ENCODE measurements around the gene PDCD1.

PDCD1 gene

GRCh38 chr2:241859017-241859435 lies 332 bp upstream of the PDCD1 start:
- Histone ChIP-seq H3K79me2 (ENCODE audit: insufficient read depth, low read length) (no peaks in the 10 kb centered on the region), H4K20me1 (ENCODE audit: insufficient read depth, low read length, poor library complexity, severe bottlenecking) (no peaks in the 10 kb centered on the region), H3K4me3 (ENCODE audit: low read length, poor library complexity, severe bottlenecking) (no peak overlapping the region), H3K36me3 (ENCODE audit: insufficient read depth, low read length) (no peaks in the 10 kb centered on the region), H3K9me3 (ENCODE audit: insufficient read depth, low read depth, low read length) (no peaks in the 10 kb centered on the region), H3K27me3 (ENCODE audit: insufficient read depth, low read length, poor library complexity, severe bottlenecking) (no peaks in the 10 kb centered on the region), H3K4me1 (ENCODE audit: insufficient read depth, low read length, poor library complexity, severe bottlenecking) (peaks cover 40% of the 10 kb centered on the region), H3K9me2 (replicated peaks; ENCODE audit: low read depth, low read length) (no peaks in the 10 kb centered on the region), H3K9ac (ENCODE audit: low read depth, low read length, poor library complexity, severe bottlenecking) (no peak overlapping the region), H3F3A (ENCODE audit: low read depth) (no peaks in the 10 kb centered on the region), H2AFZ (ENCODE audit: low read length) (no peak overlapping the region), H3K4me2 (ENCODE audit: low read depth, low read length, poor library complexity, severe bottlenecking) (no peak overlapping the region)
- TF ChIP-seq CTCF (conservative IDR thresholded peaks at IDR 0.05; ENCODE audit: low read length) (no peak), EZH2phosphoT487 (IDR thresholded peaks at IDR 0.05; ENCODE audit: borderline replicate concordance) (no peak)

GRCh38 chr2:241857572-241858121 lies 1.0 kb downstream of the PDCD1 start:
- H3F3A ChIP-seq (ENCODE audit: low read depth), result no peaks in the 10 kb centered on the region
- no peaks in the 10 kb centered on the region for H3K36me3 ChIP-seq (ENCODE audit: insufficient read depth, low read length)
- no peaks in the 10 kb centered on the region for H3K9me3 ChIP-seq (ENCODE audit: insufficient read depth, low read depth, low read length)
- no peaks in the 10 kb centered on the region for H4K20me1 ChIP-seq (ENCODE audit: insufficient read depth, low read length, poor library complexity, severe bottlenecking)
- TF ChIP-seq CTCF (conservative IDR thresholded peaks at IDR 0.05; ENCODE audit: low read length) (no peak), EZH2phosphoT487 (IDR thresholded peaks at IDR 0.05; ENCODE audit: borderline replicate concordance) (no peak)
- peaks cover 27% of the 10 kb centered on the region for H3K4me1 ChIP-seq (ENCODE audit: insufficient read depth, low read length, poor library complexity, severe bottlenecking)
- no peak overlapping the region for H3K4me3 ChIP-seq (ENCODE audit: low read length, poor library complexity, severe bottlenecking)
- H3K4me2 ChIP-seq (ENCODE audit: low read depth, low read length, poor library complexity, severe bottlenecking), result no peak overlapping the region
- no peaks in the 10 kb centered on the region for H3K79me2 ChIP-seq (ENCODE audit: insufficient read depth, low read length)
- H3K9me2 ChIP-seq (replicated peaks; ENCODE audit: low read depth, low read length), result no peaks in the 10 kb centered on the region
- no peak overlapping the region for H2AFZ ChIP-seq (ENCODE audit: low read length)
- H3K27me3 ChIP-seq (ENCODE audit: insufficient read depth, low read length, poor library complexity, severe bottlenecking), result no peaks in the 10 kb centered on the region
- no peak overlapping the region for H3K9ac ChIP-seq (ENCODE audit: low read depth, low read length, poor library complexity, severe bottlenecking)

- Histone ChIP-seq H3K27me3 (ENCODE audit: insufficient read depth, low read length, poor library complexity, severe bottlenecking) (no peaks in the 10 kb centered on the region), H3K9me2 (replicated peaks; ENCODE audit: low read depth, low read length) (no peaks in the 10 kb centered on the region), H3K9me3 (ENCODE audit: insufficient read depth, low read depth, low read length) (no peaks in the 10 kb centered on the region), H4K20me1 (ENCODE audit: insufficient read depth, low read length, poor library complexity, severe bottlenecking) (no peaks in the 10 kb centered on the region), H3K9ac (ENCODE audit: low read depth, low read length, poor library complexity, severe bottlenecking) (no peak overlapping the region), H2AFZ (ENCODE audit: low read length) (no peak overlapping the region), H3K36me3 (ENCODE audit: insufficient read depth, low read length) (no peaks in the 10 kb centered on the region), H3K4me2 (ENCODE audit: low read depth, low read length, poor library complexity, severe bottlenecking) (no peak overlapping the region), H3K4me3 (ENCODE audit: low read length, poor library complexity, severe bottlenecking) (no peak overlapping the region), H3F3A (ENCODE audit: low read depth) (no peaks in the 10 kb centered on the region), H3K4me1 (ENCODE audit: insufficient read depth, low read length, poor library complexity, severe bottlenecking) (peaks cover 21% of the 10 kb centered on the region), H3K79me2 (ENCODE audit: insufficient read depth, low read length) (no peaks in the 10 kb centered on the region)
- no peak for TF ChIP-seq EZH2phosphoT487 (IDR thresholded peaks at IDR 0.05; ENCODE audit: borderline replicate concordance)
- TF ChIP-seq CTCF (conservative IDR thresholded peaks at IDR 0.05; ENCODE audit: low read length), result no peak
These were observed 1.6 kb downstream of the PDCD1 start for GRCh38 chr2:241857041-241857541.

All from Loucy (cell line).